KMS-11 (cell line): ENCODE data around the gene RWDD4.

Experiments
- H2AFZ ChIP-seq: fragments of 200-600 bp; sonication (generic); 2 replicates; pipeline ENCODE4 v1.6.1; 2016; ENCODE audit warnings: antibody characterized with exemption, mixed run types, low read depth
- H3K27ac ChIP-seq: fragments of 200-600 bp; sonication (generic); 2 replicates; pipeline ENCODE4 v1.6.1; 2016; ENCODE audit warnings: mild to moderate bottlenecking, mixed run types
- H3K27me3 ChIP-seq: fragments of 200-600 bp; sonication (generic); 2 replicates; pipeline ENCODE4 v1.6.1; 2017; ENCODE audit warnings: mild to moderate bottlenecking, low read depth, mixed run types, moderate library complexity; ENCODE audit not compliant: insufficient read depth
- H3K36me3 ChIP-seq: fragments of 200-600 bp; sonication (generic); 2 replicates; pipeline ENCODE4 v1.6.1; 2017; ENCODE audit warnings: mild to moderate bottlenecking, mixed run types; ENCODE audit not compliant: insufficient read depth
- H3K4me1 ChIP-seq: fragments of 200-600 bp; sonication (generic); 2 replicates; pipeline ENCODE4 v1.6.1; 2016; ENCODE audit warnings: mild to moderate bottlenecking, low read depth, mixed run types; ENCODE audit not compliant: poor library complexity, severe bottlenecking
- H3K4me2 ChIP-seq: fragments of 200-600 bp; sonication (generic); 2 replicates; pipeline ENCODE4 v1.7.0; 2016; ENCODE audit warnings: mild to moderate bottlenecking, mixed run types
- H3K4me3 ChIP-seq: fragments of 200-600 bp; sonication (generic); IDR thresholded peaks from 2 replicates; pipeline ENCODE4 v1.6.1; 2017; ENCODE audit warnings: low read depth, low read length, mixed read lengths; ENCODE audit not compliant: insufficient read depth
- H3K79me2 ChIP-seq: fragments of 200-600 bp; sonication (generic); 2 replicates; pipeline ENCODE4 v1.6.1; 2016; ENCODE audit warnings: low read depth, mixed run types; ENCODE audit not compliant: insufficient read depth
- H3K9ac ChIP-seq: fragments of 200-600 bp; sonication (generic); 2 replicates; pipeline ENCODE4 v1.6.1; 2016; ENCODE audit warnings: mild to moderate bottlenecking, mixed run types
- H4K20me1 ChIP-seq: fragments of 200-600 bp; sonication (generic); 2 replicates; pipeline ENCODE4 v1.6.1; 2016; ENCODE audit warnings: mild to moderate bottlenecking, mixed run types; ENCODE audit not compliant: insufficient read depth
- CTCF ChIP-seq: fragments of 200-600 bp; sonication (generic); conservative IDR thresholded peaks from 2 replicates; pipeline ENCODE4 v1.6.1; 2017; ENCODE audit warnings: low read depth, mild to moderate bottlenecking, antibody characterized with exemption, low read length, moderate library complexity, mixed read lengths

RWDD4 gene

GRCh38 chr4:183691897-183692296, 32.9 kb upstream of the RWDD4 start:
- H2AFZ ChIP-seq = no peak overlapping the region
- peaks cover 5% of the 10 kb centered on the region; the same call in 1 of the 2 replicates for H3K36me3 ChIP-seq
- H3K4me2 ChIP-seq = no peak overlapping the region
- H3K27me3 ChIP-seq = no peaks in the 10 kb centered on the region
- no peak overlapping the region for H3K4me3 ChIP-seq
- no peak overlapping the region for H3K9ac ChIP-seq
- H3K79me2 ChIP-seq = no peaks in the 10 kb centered on the region
- no peak overlapping the region for H3K27ac ChIP-seq
- no peaks in the 10 kb centered on the region for H3K4me1 ChIP-seq
- no peak for TF ChIP-seq CTCF
- no peaks in the 10 kb centered on the region for H4K20me1 ChIP-seq

GRCh38 chr4:183691006-183691405, 32.0 kb upstream of the RWDD4 start:
- H4K20me1 ChIP-seq = no peaks in the 10 kb centered on the region
- no peak overlapping the region for H3K4me3 ChIP-seq
- H3K27me3 ChIP-seq = no peaks in the 10 kb centered on the region
- peaks cover 5% of the 10 kb centered on the region; the same call in 1 of the 2 replicates for H3K36me3 ChIP-seq
- no peak for TF ChIP-seq CTCF
- no peak overlapping the region for H3K4me2 ChIP-seq
- no peak overlapping the region for H3K9ac ChIP-seq
- H3K79me2 ChIP-seq = no peaks in the 10 kb centered on the region
- H3K27ac ChIP-seq = no peak overlapping the region
- H3K4me1 ChIP-seq = no peaks in the 10 kb centered on the region
- no peak overlapping the region for H2AFZ ChIP-seq

- no peak overlapping the region for H3K4me3 ChIP-seq
- no peaks in the 10 kb centered on the region for H3K36me3 ChIP-seq
- no peak overlapping the region for H3K4me2 ChIP-seq
- H2AFZ ChIP-seq = no peak overlapping the region
- TF ChIP-seq CTCF = no peak
- H3K27me3 ChIP-seq = no peaks in the 10 kb centered on the region
- H3K27ac ChIP-seq = no peak overlapping the region
- no peaks in the 10 kb centered on the region for H3K4me1 ChIP-seq
- H3K79me2 ChIP-seq = no peaks in the 10 kb centered on the region
- no peak overlapping the region for H3K9ac ChIP-seq
- H4K20me1 ChIP-seq = no peaks in the 10 kb centered on the region
Measured at GRCh38 chr4:183688216-183688615, 29.2 kb upstream of the RWDD4 start.

GRCh38 chr4:183686461-183686860, 27.5 kb upstream of the RWDD4 start:
- Histone ChIP-seq H3K27me3 (no peaks in the 10 kb centered on the region), H3K79me2 (no peaks in the 10 kb centered on the region), H3K9ac (no peak overlapping the region), H2AFZ (no peak overlapping the region), H3K4me3 (no peak overlapping the region), H3K4me2 (no peak overlapping the region), H3K36me3 (no peaks in the 10 kb centered on the region), H3K27ac (no peak overlapping the region), H4K20me1 (no peaks in the 10 kb centered on the region), H3K4me1 (no peaks in the 10 kb centered on the region)
- TF ChIP-seq CTCF = no peak
